Endodermal cell (in vitro differentiated cells): ENCODE measurements around the gene SBNO1. TPM values are rescaled to one million over a fixed set of nuclear protein-coding genes. Genes with fewer than 3 reads are reported as not detected.

ENCODE experiments used
- DNase-seq: peaks from one replicate; pipeline ENCODE4 v3.0.0-alpha.2; 2017
- H3K27ac ChIP-seq: 2 replicates; pipeline ENCODE4 v1.5.1; 2013; ENCODE audit warnings: mild to moderate bottlenecking, low read depth, low read length, moderate library complexity
- H3K27me3 ChIP-seq: 2 replicates; pipeline ENCODE4 v1.6.1; 2013; ENCODE audit warnings: mild to moderate bottlenecking, low read length, moderate library complexity; ENCODE audit not compliant: insufficient read depth, control insufficient read depth, poor library complexity, severe bottlenecking
- H3K36me3 ChIP-seq: 2 replicates; pipeline ENCODE4 v1.7.0; 2013; ENCODE audit warnings: mild to moderate bottlenecking, low read length, moderate library complexity; ENCODE audit not compliant: control insufficient read depth, insufficient read depth
- H3K4me1 ChIP-seq: one replicate; pipeline ENCODE4 v1.7.0; 2013; ENCODE audit warnings: low read length; ENCODE audit not compliant: control insufficient read depth, insufficient read depth
- H3K4me3 ChIP-seq: 2 replicates; pipeline ENCODE4 v1.5.1; 2013; ENCODE audit warnings: mild to moderate bottlenecking, low read length, moderate library complexity
- H3K9ac ChIP-seq: 2 replicates; pipeline ENCODE4 v1.6.1; 2013; ENCODE audit warnings: mild to moderate bottlenecking, low read length, moderate library complexity; ENCODE audit not compliant: poor library complexity, severe bottlenecking; ENCODE audit errors: extremely low read depth
- H3K9me3 ChIP-seq: 2 replicates; pipeline ENCODE4 v1.6.1; 2013; ENCODE audit warnings: mild to moderate bottlenecking, low read length, moderate library complexity; ENCODE audit not compliant: control insufficient read depth
- H3K27ac Mint-ChIP-seq: 2 replicates; pipeline ENCODE4 v1.8.0; 2020; ENCODE audit warnings: mixed read lengths
- H3K27me3 Mint-ChIP-seq: 2 replicates; pipeline ENCODE4 v1.8.0; 2021; ENCODE audit warnings: mild to moderate bottlenecking, mixed read lengths; ENCODE audit not compliant: insufficient read depth
- H3K36me3 Mint-ChIP-seq: 2 replicates; pipeline ENCODE4 v1.8.0; 2020; ENCODE audit warnings: low read depth, mixed read lengths
- H3K4me1 Mint-ChIP-seq: 2 replicates; pipeline ENCODE4 v1.8.0; 2020; ENCODE audit warnings: mixed read lengths
- H3K4me3 Mint-ChIP-seq: 2 replicates; pipeline ENCODE4 v1.8.0; 2020; ENCODE audit warnings: mild to moderate bottlenecking, moderate library complexity, mixed read lengths
- H3K9me3 Mint-ChIP-seq: 2 replicates; pipeline ENCODE4 v1.8.0; 2020; ENCODE audit warnings: mild to moderate bottlenecking, mixed read lengths
- CTCF ChIP-seq: fragments of 200-600 bp; sonication (generic); conservative IDR thresholded peaks from 2 replicates; pipeline ENCODE4 v1.5.0; 2021; ENCODE audit warnings: antibody characterized with exemption, mild to moderate bottlenecking
- WGBS, 2 experiments: methylation state at CpG; one replicate each; pipeline versions ENCODE4 v1.1.5 to v1.1.7; 2013; ENCODE audit warnings: missing lambda C conversion rate in 2 of 2, mixed read lengths in 1 of 2; ENCODE audit not compliant: insufficient coverage in 1 of 2, insufficient read length in 1 of 2; 5-methylcytosine and 5-hydroxymethylcytosine counted together
- total RNA-seq, 2 donors: library from RNA; stranded (reverse); fragmentation: NEBNext Ultra II Directional in 1 of 2; extraction: Animal tissue kit (Norgen Biotek cat#: 25700) in 1 of 2; gene quantifications; 2 replicates in 1 of 2; 3 replicates in 1 of 2; pipeline ENCODE4 v1.2.1, GENCODE V29; 2021

SBNO1 gene
- total RNA-seq, 2 donors from 2014 or later, result 44.5 to 44.7 TPM

- H3K36me3 ChIP-seq, result peaks cover 82% of the 10 kb centered on the region
- TF ChIP-seq CTCF, result no peak
- H3K4me1 Mint-ChIP-seq, result no peaks in the 10 kb centered on the region
- H3K4me3 ChIP-seq, result no peak overlapping the region
- no peaks in the 10 kb centered on the region for H3K27me3 ChIP-seq
- H3K4me1 ChIP-seq, result no peaks in the 10 kb centered on the region
- no peak overlapping the region for H3K9ac ChIP-seq
- no peaks in the 10 kb centered on the region for H3K27me3 Mint-ChIP-seq
- H3K27ac ChIP-seq, result peak overlapping the region; percentile 10
- no peaks in the 10 kb centered on the region for H3K9me3 Mint-ChIP-seq
- H3K36me3 Mint-ChIP-seq, result peaks cover 60% of the 10 kb centered on the region
- WGBS, 2 experiments, result 90 to 95% methylated on average over 6 of the region's 6 CpGs
- no peak for DNase-seq
- H3K4me3 Mint-ChIP-seq, result no peak overlapping the region
- no peaks in the 10 kb centered on the region for H3K9me3 ChIP-seq
- H3K27ac Mint-ChIP-seq, result no peak overlapping the region
Measured at GRCh38 chr12:123344086-123344485, 20.6 kb downstream of the SBNO1 start.

- Mint-ChIP-seq H3K36me3 (peaks cover 58% of the 10 kb centered on the region), H3K9me3 (no peaks in the 10 kb centered on the region)
- DNase-seq, result no peak
Measured at GRCh38 chr12:123337070-123337469, 27.6 kb downstream of the SBNO1 start.

GRCh38 chr12:123336530-123336929 is 28.1 kb downstream of the SBNO1 start:
- no peaks in the 10 kb centered on the region for H3K9me3 ChIP-seq
- Mint-ChIP-seq H3K27ac (peak overlapping the region; percentile 56), H3K27me3 (no peaks in the 10 kb centered on the region), H3K4me3 (no peak overlapping the region), H3K36me3 (peaks cover 61% of the 10 kb centered on the region), H3K9me3 (no peaks in the 10 kb centered on the region), H3K4me1 (no peaks in the 10 kb centered on the region)
- 91 to 93% methylated on average over 7 to 8 of the region's 8 CpGs for WGBS, 2 experiments
- DNase-seq, result no peak
- H3K9ac ChIP-seq, result no peak overlapping the region
- peaks cover 79% of the 10 kb centered on the region for H3K36me3 ChIP-seq
- no peak overlapping the region for H3K4me3 ChIP-seq
- H3K4me1 ChIP-seq, result no peaks in the 10 kb centered on the region
- H3K27me3 ChIP-seq, result no peaks in the 10 kb centered on the region
- no peak for TF ChIP-seq CTCF
- no peak overlapping the region for H3K27ac ChIP-seq

More at GRCh38 chr12:123337070-123337469, 27.6 kb downstream of the SBNO1 start:
- Mint-ChIP-seq H3K27me3 (no peaks in the 10 kb centered on the region), H3K4me1 (no peaks in the 10 kb centered on the region), H3K4me3 (no peak overlapping the region), H3K27ac (no peak overlapping the region)
- H3K4me1 ChIP-seq, result no peaks in the 10 kb centered on the region
- WGBS, 2 experiments, result 89 to 93% methylated on average over 5 of the region's 5 CpGs
- H3K27me3 ChIP-seq, result no peaks in the 10 kb centered on the region
- H3K9ac ChIP-seq, result no peak overlapping the region
- no peak overlapping the region for H3K27ac ChIP-seq
- no peak for TF ChIP-seq CTCF
- peaks cover 79% of the 10 kb centered on the region for H3K36me3 ChIP-seq
- H3K4me3 ChIP-seq, result no peak overlapping the region
- no peaks in the 10 kb centered on the region for H3K9me3 ChIP-seq
